SK-N-SH (cell line): Measurements from ENCODE around the gene TNFRSF19.

Experiments used
- FOXM1 ChIP-seq: IDR thresholded peaks from 2 replicates; pipeline ENCODE4 v1.4.0; 2012; ENCODE audit warnings: low read depth, mild to moderate bottlenecking
- RFX5 ChIP-seq: IDR thresholded peaks from 2 replicates; pipeline ENCODE4 v1.6.1; 2012; ENCODE audit warnings: mild to moderate bottlenecking, improper control_type of control experiment, low read length

DNA sequence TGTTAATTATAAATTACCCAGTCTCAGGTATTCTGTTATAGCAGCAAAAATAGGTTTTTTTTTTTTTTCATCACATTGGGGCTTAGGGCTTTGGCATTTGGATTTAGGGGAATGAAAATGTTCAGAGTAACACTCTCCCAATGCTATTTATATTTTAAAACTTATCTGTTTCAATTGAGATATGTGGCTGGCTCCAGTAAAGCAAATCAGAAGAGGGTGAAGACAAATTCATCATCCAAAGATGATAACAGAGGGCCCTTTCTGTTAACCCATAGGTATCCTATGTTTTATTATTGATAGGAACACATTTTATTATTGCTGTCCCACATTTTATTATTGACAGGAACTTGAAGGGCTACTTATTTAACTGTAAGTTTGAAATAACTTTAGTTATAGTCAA is 20.5 kb upstream of the TNFRSF19 start:
- TF ChIP-seq FOXM1 (no peak), RFX5 (no peak)
